Activated CD4-positive, CD25-positive, alpha-beta regulatory T cell treated with anti-CD3 and anti-CD28 coated beads, Interleukin-2, amount 50 U/mL, for 24 hours (primary cell): ENCODE measurements around the gene BLMH.
"Not testable (repeated sequence)": the region's sequence is repeated elsewhere in the genome, so short reads cannot be mapped to it uniquely, and the experiment has no call there.

ENCODE experiments used
- ATAC-seq, 2 donors: fragments of 150-1000 bp; cut with Tn5 transposase; one replicate each; pipeline ENCODE4 v1.10.0; 2021; ENCODE audit warnings: mild to moderate bottlenecking in 1 of 2, moderate library complexity in 1 of 2

BLMH gene

GRCh38 chr17:30225919-30226553 is 65.7 kb downstream of the BLMH start:
- ATAC-seq: no peak

- no peak for ATAC-seq
These were observed 66.6 kb downstream of the BLMH start for GRCh38 chr17:30225112-30225511.

- no peak for ATAC-seq
These were observed 67.3 kb downstream of the BLMH start for GRCh38 chr17:30224419-30224960.

- no peak for ATAC-seq
These were observed 69.0 kb downstream of the BLMH start for GRCh38 chr17:30222721-30223175.

- no peak for ATAC-seq
These were observed 69.5 kb downstream of the BLMH start for GRCh38 chr17:30222251-30222650.

- no peak for ATAC-seq
These were observed 70.4 kb downstream of the BLMH start for GRCh38 chr17:30221346-30221745.

- ATAC-seq: no peak
These were observed 71.3 kb downstream of the BLMH start for GRCh38 chr17:30220414-30220813.

- no peak for ATAC-seq
These were observed 71.9 kb downstream of the BLMH start for GRCh38 chr17:30219833-30220232.

GRCh38 chr17:30219315-30219714 is 72.4 kb downstream of the BLMH start:
- no peak for ATAC-seq

GRCh38 chr17:30218799-30219198 is 72.9 kb downstream of the BLMH start:
- no peak for ATAC-seq

- no peak for ATAC-seq
These were observed 73.9 kb downstream of the BLMH start for GRCh38 chr17:30217746-30218245.

- no peak for ATAC-seq
These were observed 74.7 kb downstream of the BLMH start for GRCh38 chr17:30217054-30217453.

- ATAC-seq: peak; percentile 25 to 55
These were observed 79.0 kb downstream of the BLMH start for GRCh38 chr17:30212750-30213149.

GRCh38 chr17:30211371-30211770 is 80.4 kb downstream of the BLMH start:
- ATAC-seq: no peak

GRCh38 chr17:30210901-30211300 is 80.8 kb downstream of the BLMH start:
- no peak for ATAC-seq

- ATAC-seq: no peak
These were observed 81.4 kb downstream of the BLMH start for GRCh38 chr17:30210366-30210765.

GRCh38 chr17:30209930-30210329 is 81.8 kb downstream of the BLMH start:
- ATAC-seq: no peak

- ATAC-seq: no peak
These were observed 83.5 kb downstream of the BLMH start for GRCh38 chr17:30208214-30208613.

GRCh38 chr17:30207655-30208054 is 84.1 kb downstream of the BLMH start:
- no peak for ATAC-seq

- no peak for ATAC-seq
These were observed 88.2 kb downstream of the BLMH start for GRCh38 chr17:30203471-30203981.

GRCh38 chr17:30200656-30201055 is 91.1 kb downstream of the BLMH start:
- ATAC-seq: not testable (repeated sequence)

GRCh38 chr17:30200106-30200505 is 91.6 kb downstream of the BLMH start:
- no peak for ATAC-seq

- no peak for ATAC-seq
These were observed 92.1 kb downstream of the BLMH start for GRCh38 chr17:30199600-30199999.
